Fibroblast of the aortic adventitia (primary cell): Measurements from ENCODE around the gene CATSPER3. TPM values are rescaled to one million over a fixed set of nuclear protein-coding genes. Genes with fewer than 3 reads are reported as not detected.
"Not testable (repeated sequence)": the region's sequence is repeated elsewhere in the genome, so short reads cannot be mapped to it uniquely, and the experiment has no call there.

Source experiments
- DNase-seq: peaks from one replicate; pipeline ENCODE4 v3.0.0-alpha.2; 2010; ENCODE audit warnings: low read depth
- H3K4me3 ChIP-seq: 2 replicates; pipeline ENCODE4 v1.5.1; 2011; ENCODE audit warnings: low read depth, mild to moderate bottlenecking, control low read depth, low read length, moderate library complexity
- total RNA-seq: library from RNA; depleted of rRNA; stranded (reverse); fragments of >200 nt; gene quantifications from 2 replicates; pipeline ENCODE4 v1.2.3, GENCODE V29; 2012; ENCODE audit warnings: low replicate concordance
- TF ChIP-seq, protein P1 (sequence below): IDR thresholded peaks from 2 replicates; pipeline ENCODE4 v1.5.1; 2011; ENCODE audit warnings: mild to moderate bottlenecking, low read length, control low read depth, inconsistent platforms; ENCODE audit not compliant: insufficient read depth

CATSPER3 gene
- total RNA-seq, 1 donor: 0.09 TPM

DNA sequence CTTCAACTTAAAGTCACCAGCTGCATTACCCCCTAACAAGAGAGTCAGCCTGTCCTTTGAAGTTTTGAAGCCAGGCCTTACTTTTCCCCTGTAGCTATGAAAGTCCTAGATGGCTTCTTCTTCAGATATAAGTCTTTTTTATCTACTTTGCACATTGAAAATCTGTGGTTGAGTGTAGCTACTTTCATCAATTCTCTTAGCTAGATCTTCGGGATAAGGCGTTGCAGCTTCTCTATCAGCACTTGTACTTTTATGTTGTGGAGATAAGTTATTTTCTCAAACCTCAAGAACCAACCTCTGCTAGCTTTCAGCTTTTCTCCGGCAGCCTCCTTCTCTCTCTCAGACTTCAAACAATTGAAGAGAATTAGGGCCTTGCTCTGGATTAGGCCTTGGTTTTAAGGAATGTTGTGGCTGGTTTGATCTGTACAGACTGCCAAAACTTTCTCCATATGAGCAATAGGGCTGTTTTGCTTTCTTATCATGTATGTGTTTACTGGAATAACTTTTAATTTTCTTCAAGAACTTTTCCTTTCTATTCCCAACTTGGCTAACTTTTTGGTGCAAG is 21.6 kb downstream of the CATSPER3 start:
- TF ChIP-seq, protein P1, sequence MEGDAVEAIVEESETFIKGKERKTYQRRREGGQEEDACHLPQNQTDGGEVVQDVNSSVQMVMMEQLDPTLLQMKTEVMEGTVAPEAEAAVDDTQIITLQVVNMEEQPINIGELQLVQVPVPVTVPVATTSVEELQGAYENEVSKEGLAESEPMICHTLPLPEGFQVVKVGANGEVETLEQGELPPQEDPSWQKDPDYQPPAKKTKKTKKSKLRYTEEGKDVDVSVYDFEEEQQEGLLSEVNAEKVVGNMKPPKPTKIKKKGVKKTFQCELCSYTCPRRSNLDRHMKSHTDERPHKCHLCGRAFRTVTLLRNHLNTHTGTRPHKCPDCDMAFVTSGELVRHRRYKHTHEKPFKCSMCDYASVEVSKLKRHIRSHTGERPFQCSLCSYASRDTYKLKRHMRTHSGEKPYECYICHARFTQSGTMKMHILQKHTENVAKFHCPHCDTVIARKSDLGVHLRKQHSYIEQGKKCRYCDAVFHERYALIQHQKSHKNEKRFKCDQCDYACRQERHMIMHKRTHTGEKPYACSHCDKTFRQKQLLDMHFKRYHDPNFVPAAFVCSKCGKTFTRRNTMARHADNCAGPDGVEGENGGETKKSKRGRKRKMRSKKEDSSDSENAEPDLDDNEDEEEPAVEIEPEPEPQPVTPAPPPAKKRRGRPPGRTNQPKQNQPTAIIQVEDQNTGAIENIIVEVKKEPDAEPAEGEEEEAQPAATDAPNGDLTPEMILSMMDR: no peak
- H3K4me3 ChIP-seq: no peak overlapping the region
- peak; percentile 59 for DNase-seq

DNA sequence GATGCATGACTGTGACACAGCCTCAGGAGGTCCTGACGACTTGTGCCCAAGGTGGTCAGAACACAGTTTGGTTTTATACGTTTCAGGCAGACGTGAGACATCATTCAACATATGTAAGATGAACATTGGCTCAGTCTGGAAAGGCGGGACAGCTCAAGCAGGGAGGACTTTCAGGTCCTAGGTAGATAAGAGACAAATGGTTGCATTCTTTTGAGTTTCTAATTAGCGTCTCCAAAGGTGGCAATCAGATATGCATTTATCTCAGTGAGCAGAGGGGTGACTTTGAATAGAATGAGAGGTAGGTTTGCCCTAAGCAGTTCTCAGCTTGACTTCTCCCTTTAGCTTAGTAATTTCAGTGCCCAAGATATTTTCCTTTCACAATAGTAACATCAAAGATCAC is 22.5 kb downstream of the CATSPER3 start:
- H3K4me3 ChIP-seq, DNase-seq: not testable (repeated sequence)

DNA sequence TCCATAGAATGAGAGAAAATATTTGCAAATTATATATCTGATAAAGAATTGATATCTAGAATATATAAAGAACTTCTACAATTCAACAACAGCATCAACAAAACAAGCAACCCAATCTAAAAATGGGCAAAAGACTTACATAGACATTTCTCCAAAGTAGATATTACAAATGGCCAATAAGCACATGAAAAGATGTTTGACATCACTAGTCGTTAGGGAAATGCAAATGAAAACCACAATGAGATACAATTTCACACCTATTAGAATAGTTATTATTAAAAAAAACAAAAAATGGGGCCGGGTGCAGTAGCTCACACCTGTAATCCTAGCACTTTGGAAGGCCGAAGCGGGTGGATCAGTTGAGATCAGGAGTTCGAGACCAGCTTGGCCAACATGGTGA is 24.4 kb downstream of the CATSPER3 start:
- TF ChIP-seq, protein P1: no peak
- no peak for DNase-seq
- H3K4me3 ChIP-seq: no peak overlapping the region

- no peak overlapping the region for H3K4me3 ChIP-seq
- TF ChIP-seq, protein P1: no peak
- peak; percentile 28 for DNase-seq
Observed at GRCh38 chr5:134993161-134993560, 25.5 kb downstream of the CATSPER3 start.

DNA sequence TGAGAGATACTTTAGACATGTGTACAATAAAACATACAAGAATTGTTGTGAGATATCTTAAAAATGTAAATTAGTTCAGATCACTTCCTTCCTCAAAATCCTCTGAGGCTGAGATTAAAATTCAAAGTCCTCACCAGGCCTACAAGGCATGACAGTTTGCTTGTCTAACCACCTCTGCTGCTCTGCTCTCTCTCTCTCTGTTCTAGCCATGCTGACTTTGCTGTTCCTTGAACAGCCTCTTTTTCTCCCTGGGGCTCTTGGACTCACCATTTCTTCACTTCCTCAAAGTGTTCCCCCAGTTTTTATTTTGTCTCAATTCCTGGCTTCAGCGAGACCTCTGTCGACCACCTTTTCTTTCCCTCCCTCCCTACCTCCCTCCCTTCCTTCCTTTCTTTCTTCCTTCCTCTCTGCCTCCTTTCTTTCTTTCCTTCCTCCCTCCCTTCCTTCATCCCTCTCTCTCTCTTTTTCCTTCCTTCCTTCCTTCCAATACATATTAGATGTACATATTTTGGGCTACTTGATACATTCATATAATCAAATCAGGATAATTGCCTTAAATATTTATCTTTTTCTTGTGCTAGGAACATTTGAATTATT is 27.0 kb downstream of the CATSPER3 start:
- H3K4me3 ChIP-seq: no peak overlapping the region
- DNase-seq: no peak
- TF ChIP-seq, protein P1: no peak

DNA sequence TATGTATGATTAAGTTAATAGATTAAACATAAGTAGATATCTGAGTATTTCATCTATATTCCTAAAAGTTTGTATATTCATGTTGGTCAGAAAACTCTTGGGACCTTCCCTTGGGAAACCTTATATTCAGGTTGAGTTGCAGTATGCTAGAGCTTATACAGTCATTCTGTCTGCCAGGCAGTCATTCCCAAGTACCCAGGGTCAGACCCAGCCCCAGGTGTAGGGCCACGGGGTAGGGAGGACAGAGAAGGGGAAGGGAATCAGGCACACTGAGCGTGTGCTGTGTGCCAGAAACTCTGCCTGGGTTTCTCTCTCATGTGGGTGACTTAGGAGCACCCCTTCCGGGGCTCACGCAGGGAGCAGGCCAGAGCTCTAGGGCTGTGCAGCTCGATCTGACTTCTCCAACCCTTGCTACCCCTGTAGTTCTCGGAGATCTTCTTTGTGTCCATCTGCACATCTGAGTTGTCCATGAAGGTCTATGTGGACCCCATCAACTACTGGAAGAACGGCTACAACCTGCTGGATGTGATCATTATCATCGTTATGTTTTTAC is 28.2 kb downstream of the CATSPER3 start:
- TF ChIP-seq, protein P1: no peak
- DNase-seq: no peak
- no peak overlapping the region for H3K4me3 ChIP-seq

- no peak for DNase-seq
- TF ChIP-seq, protein P1: no peak
- H3K4me3 ChIP-seq: no peak overlapping the region
Observed at GRCh38 chr5:134997015-134997414, 29.3 kb downstream of the CATSPER3 start.

DNA sequence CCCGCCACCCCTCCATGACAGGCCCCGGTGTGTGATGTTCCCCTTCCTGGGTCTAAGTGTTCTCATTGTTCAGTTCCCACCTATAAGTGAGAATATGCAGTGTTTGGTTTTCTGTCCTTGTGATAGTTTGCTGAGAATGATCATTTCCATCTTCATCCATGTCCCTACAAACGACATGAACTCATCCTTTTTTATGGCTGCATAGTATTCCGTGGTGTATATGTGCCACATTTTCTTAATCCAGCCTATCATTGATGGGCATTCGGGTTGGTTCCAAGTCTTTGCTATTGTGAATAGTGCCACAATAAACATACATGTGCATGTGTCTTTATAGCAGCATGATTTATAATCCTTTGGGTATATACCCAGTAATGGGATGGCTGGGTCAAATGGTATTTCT is 30.4 kb downstream of the CATSPER3 start:
- H3K4me3 ChIP-seq, DNase-seq: not testable (repeated sequence)
